Mucosa of descending colon (tissue), 3 donors: ENCODE data around the gene CENPS. TPM values are rescaled to one million over a fixed set of nuclear protein-coding genes. Genes with fewer than 3 reads are reported as not detected.

Experiments
- ATAC-seq: fragments of 200-7000 bp; cut with Tn5 transposase; one replicate; pipeline ENCODE4 v1.9.1; 2020; ENCODE audit warnings: mild to moderate bottlenecking, moderate library complexity
- DNase-seq, 3 donors: peaks; one replicate each; pipeline ENCODE4 v3.0.0-alpha.2; 2020
- H3K36me3 ChIP-seq: fragments of 200-600 bp; one replicate; pipeline ENCODE4 v1.8.0; 2021; ENCODE audit warnings: low read depth, mild to moderate bottlenecking
- H3K4me1 ChIP-seq: fragments of 200-600 bp; one replicate; pipeline ENCODE4 v1.8.0; 2021; ENCODE audit warnings: low read depth, mild to moderate bottlenecking
- H3K4me3 ChIP-seq: fragments of 200-600 bp; one replicate; pipeline ENCODE4 v1.8.0; 2021; ENCODE audit warnings: mild to moderate bottlenecking
- H3K9me3 ChIP-seq: fragments of 200-600 bp; one replicate; pipeline ENCODE4 v1.8.0; 2021; ENCODE audit warnings: mild to moderate bottlenecking
- intact Hi-C, 2 donors: fragments of 100-400 bp; cut with DNase I in 1 of 2; cut with micrococcal nuclease in 1 of 2; formaldehyde crosslinking; loops; one replicate each; pipeline versions ENCODE4 v1.11.0 to v1.11.1; 2022; cut with DNase I, micrococcal nuclease
- total RNA-seq, 3 donors: library from RNA; stranded (reverse); fragmentation: NEBNext Ultra II Directional in 2 of 3; extraction: Animal tissue kit (Norgen Biotek cat#: 25700) in 2 of 3; gene quantifications; one replicate each; pipeline versions ENCODE4 v1.2.1 to v1.2.4, GENCODE V29; 2021 to 2023
- TF ChIP-seq, protein P1 (sequence below): fragments of 200-600 bp; IDR thresholded peaks from one replicate; pipeline ENCODE4 v1.8.0; 2022; ENCODE audit warnings: antibody characterized with exemption, mild to moderate bottlenecking
- donor health status: DM: no; HTN: no; CAD: no; lungs with moderate emphysema.
- donor health status: DM: no; HTN: no; CAD: no.
- donor health status: DM: no; HTN: yes; CAD: no.

Gene CENPS
- total RNA-seq, 3 donors from 2014 or later: 10.6 to 12.2 (median 11.1) TPM

DNA sequence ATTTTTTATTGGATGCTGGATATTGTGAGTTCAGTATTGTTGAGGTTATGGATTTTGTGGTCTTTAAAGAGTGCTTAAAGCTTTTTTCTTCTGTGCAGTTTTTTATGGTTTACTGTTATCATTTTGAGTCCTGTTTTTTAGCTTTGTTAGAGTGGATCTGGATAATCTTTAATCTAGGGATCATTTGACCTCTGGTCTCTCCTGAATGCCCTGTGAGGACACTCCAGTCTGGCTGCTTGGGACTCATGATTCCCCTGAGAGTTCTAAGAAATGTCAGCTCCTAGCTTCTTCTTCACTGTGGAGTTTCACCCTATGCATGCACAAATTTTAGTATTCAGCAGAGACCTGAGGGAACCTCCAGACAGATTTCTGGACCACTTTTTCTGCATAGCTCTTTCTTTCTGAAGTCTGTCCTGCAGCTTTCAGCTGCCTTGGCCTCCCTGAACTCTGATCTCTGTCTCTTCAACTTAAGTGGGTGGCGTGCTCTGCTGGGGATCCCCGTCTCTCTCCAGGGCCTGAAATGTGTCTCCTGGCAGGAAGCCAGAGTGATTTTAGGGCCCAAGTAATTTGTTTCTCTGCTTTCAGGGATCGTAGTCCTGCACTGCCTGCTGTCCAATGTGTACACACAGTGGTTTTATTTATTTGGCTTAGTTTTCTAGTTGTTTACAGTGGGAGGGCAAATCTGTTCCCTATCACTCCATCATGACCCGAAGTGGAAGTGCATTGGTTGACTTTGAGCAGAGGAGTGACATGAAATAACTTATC lies 59.2 kb downstream of the CENPS start:
- ATAC-seq (peak; percentile 41), DNase-seq (peak in 1 of 3 donors; percentile 28)
- peaks cover 11% of the 10 kb centered on the region for H3K4me1 ChIP-seq
- TF ChIP-seq, protein P1, sequence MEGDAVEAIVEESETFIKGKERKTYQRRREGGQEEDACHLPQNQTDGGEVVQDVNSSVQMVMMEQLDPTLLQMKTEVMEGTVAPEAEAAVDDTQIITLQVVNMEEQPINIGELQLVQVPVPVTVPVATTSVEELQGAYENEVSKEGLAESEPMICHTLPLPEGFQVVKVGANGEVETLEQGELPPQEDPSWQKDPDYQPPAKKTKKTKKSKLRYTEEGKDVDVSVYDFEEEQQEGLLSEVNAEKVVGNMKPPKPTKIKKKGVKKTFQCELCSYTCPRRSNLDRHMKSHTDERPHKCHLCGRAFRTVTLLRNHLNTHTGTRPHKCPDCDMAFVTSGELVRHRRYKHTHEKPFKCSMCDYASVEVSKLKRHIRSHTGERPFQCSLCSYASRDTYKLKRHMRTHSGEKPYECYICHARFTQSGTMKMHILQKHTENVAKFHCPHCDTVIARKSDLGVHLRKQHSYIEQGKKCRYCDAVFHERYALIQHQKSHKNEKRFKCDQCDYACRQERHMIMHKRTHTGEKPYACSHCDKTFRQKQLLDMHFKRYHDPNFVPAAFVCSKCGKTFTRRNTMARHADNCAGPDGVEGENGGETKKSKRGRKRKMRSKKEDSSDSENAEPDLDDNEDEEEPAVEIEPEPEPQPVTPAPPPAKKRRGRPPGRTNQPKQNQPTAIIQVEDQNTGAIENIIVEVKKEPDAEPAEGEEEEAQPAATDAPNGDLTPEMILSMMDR: no peak
- H3K9me3 ChIP-seq: no peaks in the 10 kb centered on the region
- intact Hi-C loops: loop anchor here in 1 of 2 donors (10.0 kb wide), 1 partner anchor 55 kb away; the partner anchor contains the start of gene CENPS
- no peaks in the 10 kb centered on the region for H3K36me3 ChIP-seq
- H3K4me3 ChIP-seq: no peak overlapping the region

DNA sequence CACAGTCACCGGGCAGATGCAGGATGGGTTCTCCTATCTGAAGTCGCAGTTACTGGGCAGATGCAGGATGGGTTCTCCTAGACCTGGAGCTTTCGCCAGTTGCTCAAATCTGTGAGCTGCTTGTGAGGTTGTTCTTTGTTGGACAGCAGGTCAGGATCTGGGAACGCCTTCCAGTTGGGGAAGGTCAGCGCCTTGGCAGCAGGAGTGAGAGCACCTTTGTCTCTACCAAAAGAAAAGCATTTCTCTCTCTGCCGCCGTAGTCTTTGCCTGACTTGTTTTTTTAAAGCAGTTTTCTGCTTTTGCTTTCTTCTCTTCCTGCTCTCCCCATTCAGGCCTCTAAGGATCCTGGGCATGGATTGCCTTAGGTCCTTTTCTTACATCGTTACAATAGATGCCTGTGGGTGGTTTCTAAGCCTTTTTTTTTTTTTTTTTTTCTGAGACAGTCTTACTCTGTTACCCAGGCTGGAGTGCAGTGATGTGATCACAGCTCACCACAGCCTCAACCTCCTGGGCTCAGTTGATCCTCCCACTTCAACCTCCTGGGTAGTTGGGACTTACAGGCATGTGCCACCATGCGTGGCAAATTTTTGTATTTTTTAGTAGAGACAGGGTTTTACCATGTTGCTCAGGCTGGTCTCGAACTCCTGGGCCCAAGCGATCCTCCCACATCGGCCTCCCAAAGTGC lies 60.2 kb downstream of the CENPS start:
- TF ChIP-seq, protein P1: no peak
- intact Hi-C loops: loop anchor here in 1 of 2 donors (10.0 kb wide), 1 partner anchor 56 kb away; the partner anchor contains the start of gene CENPS
- no peaks in the 10 kb centered on the region for H3K36me3 ChIP-seq
- peaks cover 19% of the 10 kb centered on the region for H3K4me1 ChIP-seq
- H3K9me3 ChIP-seq: no peaks in the 10 kb centered on the region
- H3K4me3 ChIP-seq: no peak overlapping the region
- no peak for ATAC-seq
- DNase-seq: no peak

Other genes starting within 250 kb of the CENPS start
- 10 to 100 TPM; 35.6 to 62.2 (median 48.0) TPM for gene KIF1B, start 219.9 kb upstream of the CENPS start, total RNA-seq
- 10 to 100 TPM; 48.6 to 96.4 (median 61.3) TPM for gene PGD, start 31.4 kb upstream of the CENPS start, total RNA-seq
- under 1 TPM in 2 of 3 donors, not detected in 1; 0.32 to 0.43 TPM for gene CORT, start 19.6 kb downstream of the CENPS start, total RNA-seq
- 10 to 100 TPM; 20.9 to 34.0 (median 21.9) TPM for gene DFFA, start 42.1 kb downstream of the CENPS start, total RNA-seq
- 10 to 100 TPM; 18.9 to 23.8 (median 21.3) TPM for gene PEX14, start 44.5 kb downstream of the CENPS start, total RNA-seq